OCI-LY1 (cell line): Measurements from ENCODE around the gene SPRED2.

Experiments used
- H2AFZ ChIP-seq: fragments of 200-600 bp; sonication (generic), shearing (Covaris generic); 2 replicates; pipeline ENCODE4 v1.6.0; 2014; ENCODE audit warnings: antibody characterized with exemption, mild to moderate bottlenecking, low read length
- H3F3A ChIP-seq: fragments of 200-600 bp; sonication (generic), shearing (Covaris generic); 2 replicates; pipeline ENCODE4 v1.6.0; 2014; ENCODE audit warnings: mild to moderate bottlenecking, antibody characterized with exemption, low read length, moderate library complexity; ENCODE audit not compliant: insufficient read depth
- H3K27ac ChIP-seq: fragments of 200-600 bp; sonication (generic); 2 replicates; pipeline ENCODE4 v1.5.1; 2014; ENCODE audit warnings: low read length, mixed run types, mild to moderate bottlenecking, low read depth; ENCODE audit not compliant: poor library complexity, severe bottlenecking
- H3K27me3 ChIP-seq: fragments of 200-600 bp; sonication (generic); 2 replicates; pipeline ENCODE4 v1.6.0; 2014; ENCODE audit warnings: antibody characterized with exemption, mild to moderate bottlenecking, low read length, moderate library complexity; ENCODE audit not compliant: insufficient read depth
- H3K36me3 ChIP-seq: fragments of 200-600 bp; sonication (generic); 2 replicates; pipeline ENCODE4 v1.6.1; 2014; ENCODE audit warnings: mild to moderate bottlenecking, antibody characterized with exemption, low read length, moderate library complexity, mixed read lengths; ENCODE audit not compliant: insufficient read depth
- H3K4me1 ChIP-seq: fragments of 200-600 bp; sonication (generic); 2 replicates; pipeline ENCODE4 v1.5.1; 2014; ENCODE audit warnings: mild to moderate bottlenecking, low read length, moderate library complexity; ENCODE audit not compliant: insufficient read depth, severe bottlenecking
- H3K4me2 ChIP-seq: fragments of 200-600 bp; sonication (generic), shearing (Covaris generic); 2 replicates; pipeline ENCODE4 v1.6.1; 2014; ENCODE audit warnings: low read length
- H3K4me3 ChIP-seq: fragments of 200-600 bp; sonication (generic); 2 replicates; pipeline ENCODE4 v1.5.1; 2014; ENCODE audit warnings: low read length, low read depth, mild to moderate bottlenecking, mixed read lengths; ENCODE audit not compliant: poor library complexity, severe bottlenecking
- H3K79me2 ChIP-seq: fragments of 200-600 bp; shearing (Covaris generic); 2 replicates; pipeline ENCODE4 v1.6.1; 2016; ENCODE audit warnings: mixed run types, low read length, mixed read lengths; ENCODE audit not compliant: insufficient read depth
- H3K9ac ChIP-seq: fragments of 200-600 bp; sonication (generic), shearing (Covaris generic); 2 replicates; pipeline ENCODE4 v1.6.1; 2014; ENCODE audit warnings: mild to moderate bottlenecking, low read length, mixed read lengths
- H3K9me2 ChIP-seq: fragments of 200-600 bp; sonication (generic), shearing (Covaris generic); 2 replicates; pipeline ENCODE4 v1.6.1; 2014; ENCODE audit warnings: low read depth, mild to moderate bottlenecking, low read length, mixed read lengths
- H3K9me3 ChIP-seq: fragments of 200-600 bp; shearing (Covaris generic); 2 replicates; pipeline ENCODE4 v1.6.1; 2014; ENCODE audit warnings: low read length, mixed read lengths
- H4K20me1 ChIP-seq: fragments of 200-600 bp; sonication (generic), shearing (Covaris generic); 2 replicates; pipeline ENCODE4 v1.6.0; 2016; ENCODE audit warnings: mild to moderate bottlenecking, low read length; ENCODE audit not compliant: insufficient read depth
- CTCF ChIP-seq: fragments of 200-600 bp; sonication (generic), shearing (Covaris generic); IDR thresholded peaks from 2 replicates; pipeline ENCODE4 v1.5.1; 2017; ENCODE audit warnings: mild to moderate bottlenecking, antibody characterized with exemption, low read length, moderate library complexity, mixed read lengths
- EZH2 ChIP-seq: fragments of 200-600 bp; sonication (generic), shearing (Covaris generic); IDR thresholded peaks from 2 replicates; pipeline ENCODE4 v1.8.0; 2017; ENCODE audit warnings: borderline replicate concordance, mixed run types, mild to moderate bottlenecking, antibody characterized with exemption, low read length, moderate library complexity, mixed read lengths

SPRED2 gene

GRCh38 chr2:65466551-65466950, 34.2 kb upstream of the SPRED2 start:
- H3K9me3 ChIP-seq = peaks cover 2% of the 10 kb centered on the region; the same call in 1 of the 2 replicates
- TF ChIP-seq EZH2 = no peak
- TF ChIP-seq CTCF = no peak
- no peaks in the 10 kb centered on the region for H3K79me2 ChIP-seq
- H3K36me3 ChIP-seq = no peaks in the 10 kb centered on the region
- H3K27me3 ChIP-seq = no peaks in the 10 kb centered on the region
- no peaks in the 10 kb centered on the region for H3F3A ChIP-seq
- no peak overlapping the region for H2AFZ ChIP-seq
- peaks cover 9% of the 10 kb centered on the region for H3K4me1 ChIP-seq
- H3K27ac ChIP-seq = no peak overlapping the region
- no peak overlapping the region for H3K9ac ChIP-seq
- H4K20me1 ChIP-seq = no peaks in the 10 kb centered on the region
- H3K4me3 ChIP-seq = no peak overlapping the region
- no peak overlapping the region for H3K4me2 ChIP-seq
- H3K9me2 ChIP-seq = no peaks in the 10 kb centered on the region

- Histone ChIP-seq H3K4me3 (no peak overlapping the region), H3K36me3 (no peaks in the 10 kb centered on the region), H2AFZ (no peak overlapping the region), H3K4me2 (no peak overlapping the region), H3K27me3 (no peaks in the 10 kb centered on the region), H3K9me2 (no peaks in the 10 kb centered on the region), H3K27ac (no peak overlapping the region), H3K79me2 (no peaks in the 10 kb centered on the region), H3K4me1 (peaks cover 9% of the 10 kb centered on the region), H3K9me3 (peaks cover 2% of the 10 kb centered on the region; the same call in 1 of the 2 replicates), H3F3A (no peaks in the 10 kb centered on the region), H3K9ac (no peak overlapping the region), H4K20me1 (no peaks in the 10 kb centered on the region)
- TF ChIP-seq EZH2 = no peak
- no peak for TF ChIP-seq CTCF
These were observed 33.5 kb upstream of the SPRED2 start for GRCh38 chr2:65465857-65466256.

GRCh38 chr2:65465124-65465523, 32.7 kb upstream of the SPRED2 start:
- Histone ChIP-seq H3K9me3 (peaks cover 2% of the 10 kb centered on the region; the same call in 1 of the 2 replicates), H3K27me3 (no peaks in the 10 kb centered on the region), H3K9ac (no peak overlapping the region), H3F3A (no peaks in the 10 kb centered on the region), H3K79me2 (no peaks in the 10 kb centered on the region), H3K4me1 (peaks cover 9% of the 10 kb centered on the region), H3K4me2 (no peak overlapping the region), H4K20me1 (no peaks in the 10 kb centered on the region), H3K4me3 (no peak overlapping the region), H3K36me3 (no peaks in the 10 kb centered on the region), H3K27ac (no peak overlapping the region), H3K9me2 (no peaks in the 10 kb centered on the region), H2AFZ (no peak overlapping the region)
- TF ChIP-seq CTCF (no peak), EZH2 (no peak)
